ENCODE results near the gene NIPSNAP3A.
A peak's percentile ranks its signal among the peaks of the same experiment; 100 is the strongest.
"Not testable (repeated sequence)": the region's sequence is repeated elsewhere in the genome, so short reads cannot be mapped to it uniquely, and the experiment has no call there.

Gene NIPSNAP3A

GRCh38 chr9:104747565-104748358 is at the start of gene NIPSNAP3A:
NIPSNAP3A (plus strand) TSS chr9:104747683; CDS start chr9:104747793, 110 bp downstream.
- DNase-seq = peak; percentile 96

DNA sequence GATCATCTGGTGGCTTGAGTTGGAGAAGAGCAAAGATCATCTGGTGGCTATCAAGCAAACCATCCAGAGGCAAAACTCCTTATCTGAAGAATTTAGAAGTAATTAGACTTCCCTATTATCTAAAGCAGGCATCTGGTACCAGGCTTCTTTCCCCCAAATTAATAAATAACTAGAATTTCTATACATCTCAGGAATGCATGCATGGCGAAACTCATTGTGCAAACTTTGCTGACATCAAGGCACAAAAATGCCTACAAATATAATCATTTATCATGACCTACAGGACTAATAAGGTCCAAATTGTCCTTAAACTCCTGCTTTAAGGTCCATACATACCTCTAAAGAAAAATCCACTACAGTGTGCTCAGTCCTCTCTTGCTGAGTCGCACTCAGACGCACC is 47.2 kb upstream of the NIPSNAP3A start:
- no peak for DNase-seq

DNA sequence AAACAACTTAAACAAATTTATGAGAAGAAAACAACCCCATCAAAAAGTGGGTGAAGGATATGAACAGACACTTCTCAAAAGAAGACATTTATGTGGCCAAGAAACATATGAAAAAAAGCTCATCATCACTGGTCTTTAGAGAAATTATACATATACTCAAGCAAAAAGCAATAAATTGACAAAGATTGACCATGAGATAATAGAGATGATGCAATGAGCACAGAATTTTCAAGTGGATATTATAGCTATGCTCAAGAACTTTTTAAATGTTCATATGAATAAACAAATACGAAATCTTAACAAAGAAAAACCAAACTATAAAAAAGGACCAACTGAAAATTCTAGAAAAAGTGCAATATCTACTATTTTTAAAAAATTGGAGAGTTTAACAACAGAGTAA is 38.7 kb upstream of the NIPSNAP3A start:
- DNase-seq = not testable (repeated sequence)

- no peak for DNase-seq
These were observed 35.9 kb upstream of the NIPSNAP3A start for GRCh38 chr9:104711604-104712003.

DNA sequence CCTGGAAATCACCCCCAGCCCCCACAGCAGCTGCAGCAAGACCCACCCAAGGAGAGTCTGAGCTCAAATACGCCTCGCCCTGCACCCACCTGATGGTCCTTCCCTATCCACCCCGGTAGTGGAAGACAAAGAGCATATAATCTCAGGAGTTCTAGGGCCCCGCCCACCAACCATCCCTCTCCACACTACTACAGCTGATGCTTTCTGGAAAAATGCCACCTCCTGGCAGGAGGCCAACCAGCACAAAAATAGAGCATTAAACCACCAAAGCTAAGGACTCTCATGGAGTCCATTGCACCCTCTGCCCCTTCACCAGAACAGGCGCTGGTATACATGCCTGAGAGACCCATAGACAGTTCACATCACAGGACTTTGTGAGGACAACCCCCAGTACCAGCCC is 22.5 kb upstream of the NIPSNAP3A start:
- DNase-seq = no peak

- no peak for DNase-seq
These were observed 9.0 kb upstream of the NIPSNAP3A start for GRCh38 chr9:104738452-104738851.

GRCh38 chr9:104740621-104741020 is 6.9 kb upstream of the NIPSNAP3A start:
- no peak for DNase-seq

- peak; percentile 41 for DNase-seq
These were observed 4.0 kb upstream of the NIPSNAP3A start for GRCh38 chr9:104743376-104743985.

GRCh38 chr9:104745852-104746251 is 1.6 kb upstream of the NIPSNAP3A start:
- DNase-seq = no peak

DNA sequence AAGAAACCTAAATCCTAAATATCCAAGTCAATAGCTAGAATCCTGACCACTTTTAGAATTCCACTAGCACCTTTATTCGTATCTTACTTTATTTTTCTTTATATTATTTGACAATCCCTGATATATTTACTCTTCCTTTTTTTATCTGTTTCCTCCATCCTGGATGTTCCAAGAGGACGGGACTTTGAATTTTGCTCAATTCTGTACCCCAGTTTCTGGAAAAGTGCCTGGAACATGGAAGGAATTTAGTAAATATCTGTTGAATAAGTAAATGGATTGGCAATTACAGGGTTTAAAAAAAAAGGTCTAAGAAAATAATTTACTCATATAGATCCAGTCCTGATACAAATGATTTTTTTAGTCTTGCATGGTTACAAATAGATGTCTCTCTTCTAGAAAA is 1.2 kb upstream of the NIPSNAP3A start:
- no peak for DNase-seq

- DNase-seq = no peak
These were observed 685 bp upstream of the NIPSNAP3A start for GRCh38 chr9:104746798-104747197.

GRCh38 chr9:104747245-104747564 is 278 bp upstream of the NIPSNAP3A start:
- no peak for DNase-seq

DNA sequence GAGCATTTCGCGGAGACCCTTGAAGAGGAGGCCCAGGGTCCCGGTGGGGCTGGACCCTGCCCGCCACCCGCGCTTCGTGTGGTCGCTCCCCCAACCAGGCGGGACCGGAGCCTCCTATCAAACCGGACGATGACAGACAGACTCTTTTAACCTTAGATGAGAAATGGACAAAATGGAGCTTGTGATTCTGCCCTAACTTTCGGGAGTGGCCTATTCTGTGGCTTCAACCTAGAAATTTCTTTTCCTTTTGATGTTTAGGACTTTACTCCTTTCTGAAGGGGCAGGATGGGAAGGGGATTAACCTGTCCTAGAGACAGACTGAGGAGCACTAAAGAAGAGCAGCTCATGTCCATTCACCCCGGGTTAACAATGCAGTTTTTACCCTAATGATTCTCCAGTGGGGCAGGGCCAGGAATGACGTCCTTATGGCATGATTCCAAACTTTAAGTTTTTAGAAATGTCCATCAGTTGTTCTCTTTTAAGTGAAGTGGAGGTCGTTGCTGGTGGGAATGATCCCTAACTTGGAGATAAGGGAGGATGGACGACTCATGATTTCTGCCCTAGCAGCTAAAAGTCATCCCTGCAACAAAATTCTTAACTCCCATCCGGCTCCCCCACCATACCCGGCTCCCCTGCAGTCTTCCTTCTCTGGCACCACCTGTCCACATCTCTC is 1.0 kb downstream of the NIPSNAP3A start:
- DNase-seq = no peak

GRCh38 chr9:104750185-104750767 is 2.8 kb downstream of the NIPSNAP3A start:
- DNase-seq = no peak

DNA sequence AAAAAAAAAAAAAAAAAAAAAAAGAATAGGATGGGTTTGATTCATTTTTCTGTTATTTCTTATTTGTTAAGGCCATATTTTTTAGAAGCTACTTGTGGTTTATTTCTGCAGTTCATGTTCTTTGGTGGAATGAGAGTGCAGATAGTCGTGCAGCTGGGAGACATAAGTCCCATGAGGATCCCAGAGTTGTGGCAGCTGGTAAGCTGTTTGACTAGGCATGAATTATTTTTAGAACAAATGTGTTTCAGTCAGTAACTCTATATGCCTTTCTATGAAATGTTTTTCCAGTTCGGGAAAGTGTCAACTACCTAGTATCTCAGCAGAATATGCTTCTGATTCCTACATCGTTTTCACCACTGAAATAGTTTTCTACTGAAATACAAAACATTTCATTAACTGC is 11.5 kb downstream of the NIPSNAP3A start:
- no peak for DNase-seq

GRCh38 chr9:104765138-104765537 is 17.7 kb downstream of the NIPSNAP3A start:
- DNase-seq = no peak

DNA sequence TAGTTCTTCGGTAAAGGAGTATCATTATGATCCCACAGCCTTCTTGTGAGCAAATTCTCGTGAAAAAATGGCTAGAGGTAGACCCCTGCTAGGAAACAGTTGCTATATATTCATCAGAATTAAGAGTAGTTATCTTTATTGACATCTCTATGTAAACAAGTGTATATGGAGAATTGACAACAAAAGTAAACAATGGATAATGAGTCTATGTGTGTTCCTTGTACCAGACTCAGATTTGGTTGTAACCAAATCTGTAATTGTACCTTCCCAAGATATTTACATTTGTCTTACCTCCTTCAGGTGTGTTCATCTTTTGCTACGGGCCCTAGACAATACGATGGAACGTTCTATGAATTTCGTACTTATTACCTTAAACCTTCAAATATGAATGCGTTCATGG is 18.5 kb downstream of the NIPSNAP3A start:
- no peak for DNase-seq

- DNase-seq = no peak
These were observed 20.0 kb downstream of the NIPSNAP3A start for GRCh38 chr9:104767507-104767906.

DNA sequence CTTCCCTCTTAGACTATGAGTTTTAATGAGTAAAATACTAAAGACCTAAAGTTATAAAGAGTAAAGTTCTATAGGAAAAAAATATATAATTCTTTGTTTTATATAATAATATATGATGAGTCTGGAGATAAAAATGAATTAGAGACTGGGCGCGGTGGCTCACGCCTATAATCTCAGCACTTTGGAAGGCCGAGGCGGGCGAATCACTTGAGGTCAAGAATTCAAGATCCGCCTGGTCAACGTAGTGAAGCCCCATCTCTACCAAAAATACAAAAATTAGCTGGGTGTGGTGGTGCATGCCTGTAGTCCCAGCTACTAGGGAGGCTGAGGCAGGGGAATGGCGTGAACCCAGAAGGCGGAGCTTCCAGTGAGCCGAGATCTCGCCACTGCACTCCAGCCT is 21.5 kb downstream of the NIPSNAP3A start:
- DNase-seq = not testable (repeated sequence)

DNA sequence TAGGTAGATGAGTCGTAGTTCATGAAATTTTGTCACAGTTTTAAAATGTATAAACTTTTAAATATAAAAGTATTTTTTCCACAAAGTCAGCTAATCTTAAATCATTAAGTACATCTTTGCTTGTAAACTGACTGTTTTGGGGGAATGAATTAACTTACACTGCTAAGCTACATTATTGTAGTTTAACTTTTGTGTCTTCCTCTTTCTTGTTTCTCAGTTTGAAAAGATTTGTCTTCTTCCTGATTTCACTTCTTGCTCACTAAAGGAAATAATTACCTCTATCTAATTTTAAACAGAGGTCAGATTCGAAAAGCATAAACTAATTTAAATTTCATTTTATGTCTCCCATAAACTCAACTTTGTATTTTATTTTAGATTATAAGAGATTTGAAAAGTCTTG is 22.2 kb downstream of the NIPSNAP3A start:
- DNase-seq = no peak

- DNase-seq = no peak
These were observed 25.4 kb downstream of the NIPSNAP3A start for GRCh38 chr9:104772714-104773510.

DNA sequence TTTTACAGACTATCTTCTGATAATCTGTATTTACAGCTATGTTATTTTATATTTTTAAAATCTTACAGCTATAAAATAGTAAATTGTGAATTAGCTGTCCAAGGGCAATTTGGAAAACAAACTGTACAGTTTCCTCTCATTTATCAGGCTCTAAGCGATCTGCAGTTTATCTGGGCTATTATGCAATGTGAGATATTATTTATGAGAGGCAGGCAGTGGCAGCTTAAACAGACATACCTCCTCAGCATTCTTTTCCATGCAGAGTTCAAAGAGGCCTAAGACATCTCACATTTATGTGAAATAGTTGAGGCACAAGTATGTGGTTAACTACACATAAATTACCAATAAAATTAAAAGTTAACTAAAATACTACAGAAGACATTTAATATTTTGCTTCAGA is 26.6 kb downstream of the NIPSNAP3A start:
- no peak for DNase-seq
